Transverse colon (tissue), 4 donors: ENCODE results near the gene ACSL6.

ENCODE experiments used
- CTCF ChIP-seq, 5 experiments: fragments of 200-600 bp in 3 of 5; fragments of 450-650 bp in 2 of 5; sonication (generic) in 3 of 5; IDR thresholded peaks; 1 replicate in 2 of 5; 2 replicates in 3 of 5; pipeline ENCODE4 v1.5.1; 2016 to 2017; ENCODE audit warnings: antibody characterized with exemption in 5 of 5, inconsistent platforms in 3 of 5, mild to moderate bottlenecking in 2 of 5, moderate library complexity in 1 of 5
- POLR2A ChIP-seq: fragments of 450-650 bp; IDR thresholded peaks from one replicate; pipeline ENCODE4 v1.6.1; 2016; ENCODE audit warnings: antibody characterized with exemption, mild to moderate bottlenecking, moderate library complexity
- POLR2AphosphoS5 ChIP-seq, 3 donors: sonication (generic); formaldehyde crosslinking; IDR thresholded peaks; one replicate each; pipeline ENCODE4 v1.6.1; 2016; ENCODE audit warnings: antibody characterized with exemption in 3 of 3

GRCh38 chr5:131974622-131974955 lies 36.9 kb downstream of the ACSL6 start:
- TF ChIP-seq CTCF (IDR thresholded peaks at IDR 0.05) = no peak
- no peak for TF ChIP-seq POLR2AphosphoS5 (IDR thresholded peaks at IDR 0.05)
- no peak for TF ChIP-seq POLR2A
